GM19099 (cell line): ENCODE measurements around the gene TMEM242.

Source experiments
- POLR2A ChIP-seq: IDR thresholded peaks from 3 replicates; pipeline ENCODE4 v1.6.1; 2011; ENCODE audit warnings: low read depth; ENCODE audit not compliant: insufficient read length; ENCODE audit errors: extremely low read depth

The TMEM242 gene

GRCh38 chr6:157332813-157333212 lies 9.5 kb upstream of the TMEM242 start:
- TF ChIP-seq POLR2A: no peak

- no peak for TF ChIP-seq POLR2A
These were observed 7.5 kb upstream of the TMEM242 start for GRCh38 chr6:157330831-157331230.

GRCh38 chr6:157329829-157330228 lies 6.5 kb upstream of the TMEM242 start:
- no peak for TF ChIP-seq POLR2A

- no peak for TF ChIP-seq POLR2A
These were observed 4.9 kb upstream of the TMEM242 start for GRCh38 chr6:157328108-157328692.

GRCh38 chr6:157326979-157327378 lies 3.7 kb upstream of the TMEM242 start:
- no peak for TF ChIP-seq POLR2A

GRCh38 chr6:157325069-157325805 lies 1.9 kb upstream of the TMEM242 start:
- TF ChIP-seq POLR2A: no peak

- TF ChIP-seq POLR2A: no peak
These were observed 614 bp upstream of the TMEM242 start for GRCh38 chr6:157323966-157324300.

- no peak for TF ChIP-seq POLR2A
These were observed 496 bp downstream of the TMEM242 start for GRCh38 chr6:157322792-157323254.

- TF ChIP-seq POLR2A: no peak
These were observed 6.2 kb downstream of the TMEM242 start for GRCh38 chr6:157316871-157317814.

GRCh38 chr6:157314705-157315321 lies 8.5 kb downstream of the TMEM242 start:
- no peak for TF ChIP-seq POLR2A

- TF ChIP-seq POLR2A: no peak
These were observed 9.5 kb downstream of the TMEM242 start for GRCh38 chr6:157313531-157314467.

- no peak for TF ChIP-seq POLR2A
These were observed 10.6 kb downstream of the TMEM242 start for GRCh38 chr6:157312757-157313156.

- TF ChIP-seq POLR2A: no peak
These were observed 15.7 kb downstream of the TMEM242 start for GRCh38 chr6:157307661-157308060.
